COLO668 (cell line): ENCODE data around the gene TMEM45A.
"Not testable (repeated sequence)": the region's sequence is repeated elsewhere in the genome, so short reads cannot be mapped to it uniquely, and the experiment has no call there.

Source experiments
- DNase-seq: peaks from one replicate; lab custom pipeline; 2025; ENCODE audit not compliant: unreplicated experiment; lab: John Stamatoyannopoulos, UW

TMEM45A gene

GRCh38 chr3:100531093-100531492 lies 38.7 kb downstream of the TMEM45A start:
- DNase-seq = no peak

GRCh38 chr3:100532411-100532810 lies 40.0 kb downstream of the TMEM45A start:
- no peak for DNase-seq

DNA sequence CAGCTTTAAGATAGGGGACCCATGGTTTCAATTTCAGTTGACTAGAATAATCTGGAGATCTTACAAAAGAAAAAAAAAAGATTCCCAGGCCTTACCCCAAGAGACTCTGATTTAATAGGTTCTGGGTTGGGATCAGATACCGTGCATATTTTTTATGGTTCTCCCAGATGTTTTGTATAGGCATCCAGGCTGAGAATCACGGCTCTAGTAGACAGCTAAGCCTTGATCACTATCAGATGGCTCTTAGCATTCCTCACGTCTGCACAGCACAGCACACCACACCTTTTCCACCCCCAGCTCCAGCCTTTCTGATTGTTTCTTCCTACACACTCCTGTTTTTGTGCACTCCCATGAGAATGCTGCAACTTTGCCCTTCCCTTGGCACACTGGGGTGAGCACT lies 40.8 kb downstream of the TMEM45A start:
- no peak for DNase-seq

DNA sequence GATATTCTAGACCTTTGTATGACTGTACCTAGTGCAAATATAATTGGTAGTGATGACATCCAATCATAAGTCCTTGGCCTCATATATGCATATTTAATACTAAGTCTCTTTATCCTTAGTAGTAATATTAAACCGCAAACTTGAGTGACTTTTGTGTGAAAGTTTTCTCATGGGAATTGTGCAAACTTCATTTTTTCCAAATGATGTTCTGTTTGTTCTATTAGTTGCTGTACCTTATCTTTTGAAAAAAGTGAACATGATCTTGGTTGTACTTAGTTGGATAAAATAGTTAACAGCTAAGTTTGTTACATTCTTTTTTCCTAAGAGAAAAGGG lies 43.2 kb downstream of the TMEM45A start:
- DNase-seq = no peak

DNA sequence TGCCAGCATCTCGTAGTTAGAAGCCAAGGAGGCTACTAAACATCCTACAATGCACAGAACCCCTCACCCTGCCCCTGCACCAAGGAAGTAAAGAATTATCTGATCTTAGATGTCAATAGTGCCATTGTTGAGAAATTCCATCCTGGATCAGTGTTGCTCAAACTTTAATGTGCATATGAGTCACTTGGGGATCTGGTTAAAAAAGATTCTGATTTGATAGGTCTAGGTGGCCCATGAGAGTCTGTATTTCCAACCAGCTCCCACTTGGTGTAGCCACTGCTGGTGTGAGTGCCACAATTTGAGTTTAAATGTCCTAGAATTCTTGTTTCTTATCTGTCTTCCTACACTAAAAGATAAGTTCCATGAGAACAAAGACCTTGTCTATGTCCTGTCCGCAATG lies 43.7 kb downstream of the TMEM45A start:
- no peak for DNase-seq

GRCh38 chr3:100537646-100538338 lies 45.4 kb downstream of the TMEM45A start:
- DNase-seq = no peak

GRCh38 chr3:100538339-100538706 lies 45.9 kb downstream of the TMEM45A start:
- DNase-seq = no peak

DNA sequence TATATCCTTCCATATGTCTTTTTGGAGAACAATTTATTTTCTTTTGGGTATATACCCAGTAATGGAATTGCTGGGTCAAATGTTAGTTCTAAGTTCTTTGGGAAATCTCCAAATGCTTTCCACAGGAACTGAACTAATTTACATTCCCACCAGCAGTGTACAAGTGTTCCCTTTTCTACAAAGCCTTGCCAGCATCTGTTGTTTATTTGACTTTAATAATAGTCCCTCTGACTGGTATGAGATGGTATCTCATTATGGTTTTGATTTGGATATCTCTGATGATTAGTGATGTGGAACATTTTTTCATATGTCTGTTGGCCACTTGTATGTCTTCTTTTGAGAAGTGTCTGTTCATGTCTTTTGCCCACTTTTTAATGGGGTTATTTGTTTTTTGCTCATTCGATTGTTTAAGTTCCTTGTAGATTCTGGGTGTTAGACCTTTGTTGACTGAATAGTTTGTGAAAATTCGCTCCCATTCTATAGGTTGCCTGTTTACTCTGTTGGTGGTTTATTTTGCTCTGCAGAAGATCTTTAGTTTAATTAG lies 48.4 kb downstream of the TMEM45A start:
- no peak for DNase-seq

DNA sequence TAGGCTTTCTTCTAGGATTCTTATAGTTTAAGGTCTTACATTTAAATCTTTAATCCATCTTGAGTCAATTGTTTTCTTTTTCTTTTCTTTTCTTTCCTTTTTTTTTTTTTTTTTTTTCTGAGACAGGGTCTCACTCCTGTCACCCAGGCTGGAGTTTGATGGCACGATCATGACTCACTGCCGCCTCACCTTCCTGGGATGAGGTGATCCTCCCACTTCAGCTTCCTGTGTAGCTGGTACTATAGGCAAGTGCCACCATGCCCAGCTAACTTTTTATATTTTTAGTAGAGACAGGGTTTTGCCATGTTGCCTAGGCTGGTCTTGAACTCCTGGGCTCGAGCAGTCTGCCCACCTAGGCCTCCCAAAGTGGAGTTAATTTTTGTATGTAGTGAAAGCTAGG lies 49.0 kb downstream of the TMEM45A start:
- DNase-seq = not testable (repeated sequence)

DNA sequence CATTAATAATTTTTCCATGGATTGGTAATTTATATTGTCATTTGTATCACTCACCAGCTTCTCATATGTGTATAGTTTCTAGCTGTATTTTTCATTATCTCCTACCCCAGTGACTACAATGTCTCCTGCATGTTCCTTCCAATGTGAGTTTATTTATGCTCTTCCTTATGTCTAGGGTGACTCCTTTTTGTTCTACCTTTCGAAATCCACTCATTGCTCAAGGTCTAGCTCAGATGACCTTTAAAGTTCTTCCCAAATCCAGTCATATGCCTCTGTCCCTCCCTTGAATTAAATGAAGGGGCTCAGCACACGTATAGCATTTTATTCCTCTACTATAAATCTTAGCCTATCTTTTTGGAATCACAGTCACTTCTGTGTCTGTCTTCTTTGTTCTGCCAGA lies 53.0 kb downstream of the TMEM45A start:
- DNase-seq = no peak

- no peak for DNase-seq
Measured at GRCh38 chr3:100546020-100546744, 53.8 kb downstream of the TMEM45A start.

DNA sequence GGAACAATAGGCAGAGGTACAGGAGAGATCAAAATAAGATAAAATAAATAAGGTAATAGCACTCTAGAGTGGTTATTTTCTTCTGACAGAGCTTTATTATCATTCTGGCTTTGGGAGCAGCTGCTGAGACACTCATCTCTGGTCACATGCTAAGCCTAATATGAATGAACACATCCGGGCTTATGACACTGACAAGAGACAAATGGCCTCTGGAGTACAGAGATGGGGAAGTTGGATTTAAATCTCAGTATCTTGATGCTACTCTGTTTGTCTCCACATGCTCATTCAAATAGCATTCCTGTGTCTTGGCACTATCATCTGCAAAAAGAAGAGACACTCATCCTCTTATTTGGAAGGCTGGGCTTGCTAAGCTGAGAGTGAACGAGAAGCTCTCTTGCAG lies 55.6 kb downstream of the TMEM45A start:
- peak; percentile 6 for DNase-seq

GRCh38 chr3:100553618-100554372 lies 61.4 kb downstream of the TMEM45A start:
- no peak for DNase-seq

DNA sequence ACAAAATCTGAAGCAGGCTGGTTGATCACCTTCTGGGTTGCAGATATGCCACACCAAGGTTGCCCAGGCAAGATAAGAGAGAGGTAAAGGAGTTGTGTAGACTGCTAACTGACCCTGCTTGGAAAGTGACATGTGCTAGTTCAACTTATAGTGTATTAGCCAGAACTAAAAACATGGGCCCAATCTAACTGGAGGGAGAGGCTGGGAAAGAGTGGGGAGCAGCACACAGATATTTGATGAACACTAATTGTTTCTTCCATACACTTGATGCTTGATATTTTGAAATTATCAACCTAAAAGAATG lies 61.9 kb downstream of the TMEM45A start:
- DNase-seq = no peak

DNA sequence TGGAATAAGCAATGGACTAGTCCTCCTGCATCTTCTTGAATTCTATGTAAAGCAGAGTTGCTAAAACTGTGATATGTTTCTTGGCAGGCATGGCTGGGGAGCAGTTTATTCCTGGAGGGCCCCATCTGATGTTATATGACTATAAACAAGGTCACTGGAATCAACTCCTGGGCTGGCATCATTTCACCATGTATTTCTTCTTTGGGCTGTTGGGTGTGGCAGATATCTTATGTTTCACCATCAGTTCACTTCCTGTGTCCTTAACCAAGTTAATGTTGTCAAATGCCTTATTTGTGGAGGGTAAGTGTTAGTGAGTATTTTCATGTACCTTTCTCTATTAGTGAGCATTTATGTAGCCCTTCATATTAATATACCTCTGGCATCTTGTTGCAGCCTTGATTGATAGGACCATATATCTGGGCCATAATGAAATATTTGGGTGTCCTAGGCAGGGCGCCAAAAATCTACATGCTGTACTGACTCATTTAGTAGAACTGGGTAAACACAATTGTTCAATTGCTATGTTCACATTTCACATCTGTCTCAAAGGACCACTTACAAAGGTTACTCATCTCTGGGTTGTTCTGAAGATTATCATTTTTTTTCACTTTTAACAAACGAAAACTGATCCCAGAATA lies 64.4 kb downstream of the TMEM45A start:
- DNase-seq = no peak

GRCh38 chr3:100558233-100558632 lies 65.8 kb downstream of the TMEM45A start:
- no peak for DNase-seq

DNA sequence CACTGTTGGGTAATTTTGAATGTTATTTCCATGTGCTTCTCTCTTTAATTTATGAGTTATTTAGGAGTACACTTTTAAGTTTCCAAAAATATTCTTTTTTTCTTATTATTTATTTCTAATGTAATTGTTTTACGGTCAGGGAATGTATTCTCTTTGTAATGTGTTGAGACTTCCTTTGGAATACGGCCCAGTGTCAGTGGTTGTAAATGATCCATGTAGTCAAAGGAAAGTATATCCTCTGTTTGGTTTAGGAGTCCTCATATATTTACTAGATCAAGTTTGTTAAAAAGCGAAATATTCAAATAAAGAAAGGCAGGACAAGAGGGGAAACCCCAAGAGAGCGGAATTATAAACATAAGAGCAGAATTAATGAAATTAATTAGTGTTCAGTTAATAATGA lies 68.0 kb downstream of the TMEM45A start:
- no peak for DNase-seq

GRCh38 chr3:100561459-100562158 lies 69.2 kb downstream of the TMEM45A start:
- no peak for DNase-seq

- DNase-seq = no peak
Measured at GRCh38 chr3:100562224-100562857, 69.9 kb downstream of the TMEM45A start.

DNA sequence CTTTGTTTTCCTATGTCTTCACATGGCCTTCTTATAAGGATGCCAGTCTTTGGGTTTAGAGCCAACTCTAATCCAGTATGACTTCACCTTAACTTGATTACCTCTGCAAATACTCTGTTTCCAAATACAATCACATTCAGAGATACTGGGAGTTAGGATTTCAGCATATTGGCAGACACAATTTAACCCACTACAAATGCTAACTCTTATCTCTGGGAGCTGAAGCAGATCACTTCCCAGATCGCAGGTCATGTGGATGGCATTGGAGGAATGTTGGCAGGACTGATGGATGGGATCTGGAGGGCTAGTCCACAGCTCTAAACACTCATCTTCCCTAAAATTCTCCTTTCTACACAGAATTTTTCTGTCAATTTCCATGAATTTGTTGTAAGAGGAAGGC lies 70.8 kb downstream of the TMEM45A start:
- DNase-seq = no peak
